Activated CD4-positive, CD25-positive, alpha-beta regulatory T cell treated with anti-CD3 and anti-CD28 coated beads, Interleukin-2, amount 50 U/mL, for 72 hours (primary cell): Measurements from ENCODE around the gene SCMH1.

ENCODE experiments used
- DNase-seq: peaks from one replicate; pipeline ENCODE4 v3.0.0; 2021

Gene SCMH1

GRCh38 chr1:40987439-40988276 lies 254.4 kb downstream of the SCMH1 start:
- no peak for DNase-seq

GRCh38 chr1:40986956-40987355 lies 255.2 kb downstream of the SCMH1 start:
- no peak for DNase-seq

GRCh38 chr1:40986328-40986783 lies 255.8 kb downstream of the SCMH1 start:
- no peak for DNase-seq

- no peak for DNase-seq
Observed at GRCh38 chr1:40985875-40986274, 256.2 kb downstream of the SCMH1 start.

- no peak for DNase-seq
Observed at GRCh38 chr1:40985161-40985560, 256.9 kb downstream of the SCMH1 start.

- DNase-seq: no peak
Observed at GRCh38 chr1:40984531-40984930, 257.6 kb downstream of the SCMH1 start.

GRCh38 chr1:40984066-40984465 lies 258.0 kb downstream of the SCMH1 start:
- no peak for DNase-seq

- DNase-seq: no peak
Observed at GRCh38 chr1:40983286-40983685, 258.8 kb downstream of the SCMH1 start.

GRCh38 chr1:40982721-40983120 lies 259.4 kb downstream of the SCMH1 start:
- DNase-seq: no peak

GRCh38 chr1:40981691-40982448 lies 260.2 kb downstream of the SCMH1 start:
- DNase-seq: no peak

- peak; percentile 41 for DNase-seq
Observed at GRCh38 chr1:40980453-40981121, 261.5 kb downstream of the SCMH1 start.

- DNase-seq: no peak
Observed at GRCh38 chr1:40980068-40980452, 262.0 kb downstream of the SCMH1 start.

- DNase-seq: peak; percentile 97
Observed at GRCh38 chr1:40979241-40980067, 262.7 kb downstream of the SCMH1 start, which contains the start of gene CTPS1. Gene CTPS1 (plus strand): TSS chr1:40979696. CDS start chr1:40983291, 3,595 bp downstream.

- no peak for DNase-seq
Observed at GRCh38 chr1:40978886-40979240, 263.2 kb downstream of the SCMH1 start.

- no peak for DNase-seq
Observed at GRCh38 chr1:40977716-40978115, 264.4 kb downstream of the SCMH1 start.
